GM19193 (cell line): ENCODE data around the gene COL15A1.

ENCODE experiments used
- POLR2A ChIP-seq: IDR thresholded peaks from 4 replicates; pipeline ENCODE4 v1.6.1; 2011; ENCODE audit not compliant: insufficient read depth, insufficient read length; ENCODE audit errors: extremely low read depth

COL15A1 gene

GRCh38 chr9:99020786-99021436, 77.2 kb downstream of the COL15A1 start:
- no peak for TF ChIP-seq POLR2A

- TF ChIP-seq POLR2A, result no peak
These were observed 77.8 kb downstream of the COL15A1 start for GRCh38 chr9:99021512-99021911.

GRCh38 chr9:99023231-99023630, 79.5 kb downstream of the COL15A1 start:
- no peak for TF ChIP-seq POLR2A

- TF ChIP-seq POLR2A, result no peak
These were observed 80.1 kb downstream of the COL15A1 start for GRCh38 chr9:99023831-99024230.

- no peak for TF ChIP-seq POLR2A
These were observed 81.3 kb downstream of the COL15A1 start for GRCh38 chr9:99024959-99025358.

- no peak for TF ChIP-seq POLR2A
These were observed 82.0 kb downstream of the COL15A1 start for GRCh38 chr9:99025616-99026270.

GRCh38 chr9:99026271-99026955, 82.7 kb downstream of the COL15A1 start:
- TF ChIP-seq POLR2A, result no peak

GRCh38 chr9:99026956-99027298, 83.2 kb downstream of the COL15A1 start:
- no peak for TF ChIP-seq POLR2A

GRCh38 chr9:99027443-99027842, 83.7 kb downstream of the COL15A1 start:
- no peak for TF ChIP-seq POLR2A

GRCh38 chr9:99029083-99029645, 85.5 kb downstream of the COL15A1 start:
- TF ChIP-seq POLR2A, result no peak

- TF ChIP-seq POLR2A, result no peak
These were observed 86.4 kb downstream of the COL15A1 start for GRCh38 chr9:99030092-99030511.

GRCh38 chr9:99030610-99031109, 87.0 kb downstream of the COL15A1 start:
- no peak for TF ChIP-seq POLR2A

GRCh38 chr9:99031319-99031718, 87.6 kb downstream of the COL15A1 start:
- TF ChIP-seq POLR2A, result no peak

GRCh38 chr9:99031994-99032393, 88.3 kb downstream of the COL15A1 start:
- no peak for TF ChIP-seq POLR2A

GRCh38 chr9:99034149-99034548, 90.4 kb downstream of the COL15A1 start:
- TF ChIP-seq POLR2A, result no peak
